ENCODE results near the gene REC114. TPM values are rescaled to one million over a fixed set of nuclear protein-coding genes. Genes with fewer than 3 reads are reported as not detected.

Gene REC114
- total and polyA plus RNA-seq, 9 of the 15 experiments (the other 6 are each of a cell fraction or from before 2014, with no cell fraction given) = 0.07 to 0.24 TPM; not detected in 7

- TF ChIP-seq, protein P1, sequence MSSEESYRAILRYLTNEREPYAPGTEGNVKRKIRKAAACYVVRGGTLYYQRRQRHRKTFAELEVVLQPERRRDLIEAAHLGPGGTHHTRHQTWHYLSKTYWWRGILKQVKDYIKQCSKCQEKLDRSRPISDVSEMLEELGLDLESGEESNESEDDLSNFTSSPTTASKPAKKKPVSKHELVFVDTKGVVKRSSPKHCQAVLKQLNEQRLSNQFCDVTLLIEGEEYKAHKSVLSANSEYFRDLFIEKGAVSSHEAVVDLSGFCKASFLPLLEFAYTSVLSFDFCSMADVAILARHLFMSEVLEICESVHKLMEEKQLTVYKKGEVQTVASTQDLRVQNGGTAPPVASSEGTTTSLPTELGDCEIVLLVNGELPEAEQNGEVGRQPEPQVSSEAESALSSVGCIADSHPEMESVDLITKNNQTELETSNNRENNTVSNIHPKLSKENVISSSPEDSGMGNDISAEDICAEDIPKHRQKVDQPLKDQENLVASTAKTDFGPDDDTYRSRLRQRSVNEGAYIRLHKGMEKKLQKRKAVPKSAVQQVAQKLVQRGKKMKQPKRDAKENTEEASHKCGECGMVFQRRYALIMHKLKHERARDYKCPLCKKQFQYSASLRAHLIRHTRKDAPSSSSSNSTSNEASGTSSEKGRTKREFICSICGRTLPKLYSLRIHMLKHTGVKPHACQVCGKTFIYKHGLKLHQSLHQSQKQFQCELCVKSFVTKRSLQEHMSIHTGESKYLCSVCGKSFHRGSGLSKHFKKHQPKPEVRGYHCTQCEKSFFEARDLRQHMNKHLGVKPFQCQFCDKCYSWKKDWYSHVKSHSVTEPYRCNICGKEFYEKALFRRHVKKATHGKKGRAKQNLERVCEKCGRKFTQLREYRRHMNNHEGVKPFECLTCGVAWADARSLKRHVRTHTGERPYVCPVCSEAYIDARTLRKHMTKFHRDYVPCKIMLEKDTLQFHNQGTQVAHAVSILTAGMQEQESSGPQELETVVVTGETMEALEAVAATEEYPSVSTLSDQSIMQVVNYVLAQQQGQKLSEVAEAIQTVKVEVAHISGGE (CRISPR knock-in tag; IDR thresholded peaks at IDR 0.05) = no peak
- TF ChIP-seq SAFB2 (IDR thresholded peaks at IDR 0.05; ENCODE audit: borderline replicate concordance, low read depth, low read length, severe bottlenecking) (no peak), KDM5B (IDR thresholded peaks at IDR 0.05; ENCODE audit: insufficient replicate concordance, low read depth, low read length) (no peak), CEBPG (CRISPR knock-in tag; IDR thresholded peaks at IDR 0.05) (no peak), CEBPG (tag; conservative IDR thresholded peaks at IDR 0.05 in 1 of 2, IDR thresholded peaks at IDR 0.05 in 1 of 2) (no peak)
- TF ChIP-seq, protein P2, sequence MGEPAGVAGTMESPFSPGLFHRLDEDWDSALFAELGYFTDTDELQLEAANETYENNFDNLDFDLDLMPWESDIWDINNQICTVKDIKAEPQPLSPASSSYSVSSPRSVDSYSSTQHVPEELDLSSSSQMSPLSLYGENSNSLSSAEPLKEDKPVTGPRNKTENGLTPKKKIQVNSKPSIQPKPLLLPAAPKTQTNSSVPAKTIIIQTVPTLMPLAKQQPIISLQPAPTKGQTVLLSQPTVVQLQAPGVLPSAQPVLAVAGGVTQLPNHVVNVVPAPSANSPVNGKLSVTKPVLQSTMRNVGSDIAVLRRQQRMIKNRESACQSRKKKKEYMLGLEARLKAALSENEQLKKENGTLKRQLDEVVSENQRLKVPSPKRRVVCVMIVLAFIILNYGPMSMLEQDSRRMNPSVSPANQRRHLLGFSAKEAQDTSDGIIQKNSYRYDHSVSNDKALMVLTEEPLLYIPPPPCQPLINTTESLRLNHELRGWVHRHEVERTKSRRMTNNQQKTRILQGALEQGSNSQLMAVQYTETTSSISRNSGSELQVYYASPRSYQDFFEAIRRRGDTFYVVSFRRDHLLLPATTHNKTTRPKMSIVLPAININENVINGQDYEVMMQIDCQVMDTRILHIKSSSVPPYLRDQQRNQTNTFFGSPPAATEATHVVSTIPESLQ (CRISPR knock-in tag; IDR thresholded peaks at IDR 0.05) = no peak
- TF ChIP-seq, protein P3, sequence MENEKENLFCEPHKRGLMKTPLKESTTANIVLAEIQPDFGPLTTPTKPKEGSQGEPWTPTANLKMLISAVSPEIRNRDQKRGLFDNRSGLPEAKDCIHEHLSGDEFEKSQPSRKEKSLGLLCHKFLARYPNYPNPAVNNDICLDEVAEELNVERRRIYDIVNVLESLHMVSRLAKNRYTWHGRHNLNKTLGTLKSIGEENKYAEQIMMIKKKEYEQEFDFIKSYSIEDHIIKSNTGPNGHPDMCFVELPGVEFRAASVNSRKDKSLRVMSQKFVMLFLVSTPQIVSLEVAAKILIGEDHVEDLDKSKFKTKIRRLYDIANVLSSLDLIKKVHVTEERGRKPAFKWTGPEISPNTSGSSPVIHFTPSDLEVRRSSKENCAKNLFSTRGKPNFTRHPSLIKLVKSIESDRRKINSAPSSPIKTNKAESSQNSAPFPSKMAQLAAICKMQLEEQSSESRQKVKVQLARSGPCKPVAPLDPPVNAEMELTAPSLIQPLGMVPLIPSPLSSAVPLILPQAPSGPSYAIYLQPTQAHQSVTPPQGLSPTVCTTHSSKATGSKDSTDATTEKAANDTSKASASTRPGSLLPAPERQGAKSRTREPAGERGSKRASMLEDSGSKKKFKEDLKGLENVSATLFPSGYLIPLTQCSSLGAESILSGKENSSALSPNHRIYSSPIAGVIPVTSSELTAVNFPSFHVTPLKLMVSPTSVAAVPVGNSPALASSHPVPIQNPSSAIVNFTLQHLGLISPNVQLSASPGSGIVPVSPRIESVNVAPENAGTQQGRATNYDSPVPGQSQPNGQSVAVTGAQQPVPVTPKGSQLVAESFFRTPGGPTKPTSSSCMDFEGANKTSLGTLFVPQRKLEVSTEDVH (IDR thresholded peaks at IDR 0.05; ENCODE audit: low read depth, partially characterized antibody) = no peak
These were observed 9.1 kb upstream of the REC114 start (continued) for GRCh38 chr15:73433873-73434272.

Measured in K562 (cell line).